ENCODE measurements around the gene APPBP2.
"Not testable (repeated sequence)": the region's sequence is repeated elsewhere in the genome, so short reads cannot be mapped to it uniquely, and the experiment has no call there.

Gene APPBP2

GRCh38 chr17:60525685-60526514 is at the start of gene APPBP2:
Gene APPBP2 (minus strand): TSS chr17:60526242. CDS start chr17:60525931, 311 bp downstream.
- DNase-seq (ENCODE audit: low read depth) = peak; percentile 95

GRCh38 chr17:60573236-60574051 is 47.4 kb upstream of the APPBP2 start:
- no peak for DNase-seq (ENCODE audit: low read depth)

GRCh38 chr17:60565233-60565632 is 39.2 kb upstream of the APPBP2 start:
- DNase-seq (ENCODE audit: low read depth) = no peak

- peak; percentile 17 for DNase-seq (ENCODE audit: low read depth)
These were observed 37.7 kb upstream of the APPBP2 start for GRCh38 chr17:60563743-60564142.

GRCh38 chr17:60562421-60562820 is 36.4 kb upstream of the APPBP2 start:
- DNase-seq (ENCODE audit: low read depth) = no peak

- DNase-seq (ENCODE audit: low read depth) = no peak
These were observed 34.8 kb upstream of the APPBP2 start for GRCh38 chr17:60560860-60561257.

- DNase-seq (ENCODE audit: low read depth) = no peak
These were observed 34.2 kb upstream of the APPBP2 start for GRCh38 chr17:60559995-60560859.

GRCh38 chr17:60559659-60559994 is 33.6 kb upstream of the APPBP2 start:
- DNase-seq (ENCODE audit: low read depth) = no peak

- DNase-seq (ENCODE audit: low read depth) = peak; percentile 11
These were observed 31.8 kb upstream of the APPBP2 start for GRCh38 chr17:60557805-60558204.

- DNase-seq (ENCODE audit: low read depth) = no peak
These were observed 29.7 kb upstream of the APPBP2 start for GRCh38 chr17:60555786-60556185.

GRCh38 chr17:60554377-60554788 is 28.3 kb upstream of the APPBP2 start:
- peak; percentile 46 for DNase-seq (ENCODE audit: low read depth)

- not testable (repeated sequence) for DNase-seq (ENCODE audit: low read depth)
These were observed 26.2 kb upstream of the APPBP2 start for GRCh38 chr17:60552255-60552654.

GRCh38 chr17:60548990-60549389 is 22.9 kb upstream of the APPBP2 start:
- DNase-seq (ENCODE audit: low read depth) = no peak

GRCh38 chr17:60545465-60546191 is 19.6 kb upstream of the APPBP2 start:
- DNase-seq (ENCODE audit: low read depth) = no peak

- DNase-seq (ENCODE audit: low read depth) = peak; percentile 66
These were observed 16.0 kb upstream of the APPBP2 start for GRCh38 chr17:60542071-60542470.

GRCh38 chr17:60540460-60540859 is 14.4 kb upstream of the APPBP2 start:
- no peak for DNase-seq (ENCODE audit: low read depth)

GRCh38 chr17:60539807-60540206 is 13.8 kb upstream of the APPBP2 start:
- no peak for DNase-seq (ENCODE audit: low read depth)

GRCh38 chr17:60538726-60539125 is 12.7 kb upstream of the APPBP2 start:
- DNase-seq (ENCODE audit: low read depth) = no peak

GRCh38 chr17:60535382-60536279 is 9.6 kb upstream of the APPBP2 start:
- peak; percentile 88 for DNase-seq (ENCODE audit: low read depth)

- no peak for DNase-seq (ENCODE audit: low read depth)
These were observed 8.6 kb upstream of the APPBP2 start for GRCh38 chr17:60534613-60535157.
